ENCODE measurements around the gene SLC9A7. TPM values are rescaled to one million over a fixed set of nuclear protein-coding genes. Genes with fewer than 3 reads are reported as not detected.
A peak's percentile ranks its signal among the peaks of the same experiment; 100 is the strongest.

Gene SLC9A7
- total RNA-seq, 1 experiment from 2014 or later, result 74.3 TPM

GRCh38 chrX:46551494-46552128 is 207.3 kb downstream of the SLC9A7 start:
- Histone ChIP-seq H3K4me2 (ENCODE audit: low read length) (no peak overlapping the region), H3K9me3 (ENCODE audit: low read length) (no peaks in the 10 kb centered on the region), H3K9me2 (replicated peaks; ENCODE audit: low read length) (no peaks in the 10 kb centered on the region), H3K27me3 (ENCODE audit: low read length) (no peaks in the 10 kb centered on the region), H3F3A (ENCODE audit: low read length, unreplicated experiment) (no peaks in the 10 kb centered on the region), H3K4me3 (ENCODE audit: low read length) (no peak overlapping the region), H3K27ac (ENCODE audit: low read length) (no peak overlapping the region), H3K36me3 (ENCODE audit: low read depth, low read length) (peaks cover 17% of the 10 kb centered on the region), H3K79me2 (ENCODE audit: low read length) (peaks cover 27% of the 10 kb centered on the region), H2AFZ (ENCODE audit: low read length) (no peak overlapping the region), H3K4me1 (ENCODE audit: insufficient read depth, low read length) (peaks cover 16% of the 10 kb centered on the region), H3K9ac (ENCODE audit: low read length) (no peak overlapping the region), H4K20me1 (ENCODE audit: low read length) (peaks cover 15% of the 10 kb centered on the region)
- TF ChIP-seq CTCF (conservative IDR thresholded peaks at IDR 0.05; ENCODE audit: low read depth, low read length), result no peak
- no peak for TF ChIP-seq EZH2 (IDR thresholded peaks at IDR 0.05; ENCODE audit: low read length, unreplicated experiment)
- no peak for TF ChIP-seq EZH2phosphoT487 (IDR thresholded peaks at IDR 0.05; ENCODE audit: borderline replicate concordance, low read length)
- no TSS peak for BruUV-seq (replicated peaks)
- POLR2A ChIA-PET (ENCODE audit: unreplicated experiment), result no interaction called here
- CTCF ChIA-PET, result no interaction called here
- intact Hi-C loops (cut with micrococcal nuclease), result no loop called here
- ATAC-seq, result no peak
- peak; percentile 19 for DNase-seq

GRCh38 chrX:46549914-46550313 is 209.0 kb downstream of the SLC9A7 start:
- no peaks in the 10 kb centered on the region for H3K9me3 ChIP-seq (ENCODE audit: low read length)
- H2AFZ ChIP-seq (ENCODE audit: low read length), result no peak overlapping the region
- ATAC-seq (no peak), DNase-seq (no peak)
- TF ChIP-seq EZH2phosphoT487 (IDR thresholded peaks at IDR 0.05; ENCODE audit: borderline replicate concordance, low read length) (no peak), CTCF (conservative IDR thresholded peaks at IDR 0.05; ENCODE audit: low read depth, low read length) (no peak)
- no peak overlapping the region for H3K9ac ChIP-seq (ENCODE audit: low read length)
- H3K9me2 ChIP-seq (replicated peaks; ENCODE audit: low read length), result no peaks in the 10 kb centered on the region
- intact Hi-C loops (cut with micrococcal nuclease), result no loop called here
- peaks cover 19% of the 10 kb centered on the region for H4K20me1 ChIP-seq (ENCODE audit: low read length)
- no TSS peak for BruUV-seq (replicated peaks)
- CTCF ChIA-PET, result no interaction called here
- H3K79me2 ChIP-seq (ENCODE audit: low read length), result peaks cover 41% of the 10 kb centered on the region
- H3K27me3 ChIP-seq (ENCODE audit: low read length), result no peaks in the 10 kb centered on the region
- peaks cover 19% of the 10 kb centered on the region for H3K4me1 ChIP-seq (ENCODE audit: insufficient read depth, low read length)
- H3K4me2 ChIP-seq (ENCODE audit: low read length), result no peak overlapping the region
- POLR2A ChIA-PET (ENCODE audit: unreplicated experiment), result no interaction called here
- peaks cover 19% of the 10 kb centered on the region for H3K36me3 ChIP-seq (ENCODE audit: low read depth, low read length)
- H3K27ac ChIP-seq (ENCODE audit: low read length), result no peak overlapping the region
- no peak overlapping the region for H3K4me3 ChIP-seq (ENCODE audit: low read length)
- no peaks in the 10 kb centered on the region for H3F3A ChIP-seq (ENCODE audit: low read length, unreplicated experiment)

Other genes with a start within 250 kb of the SLC9A7 start
- gene ZNF674, start 213.7 kb downstream of the SLC9A7 start, total RNA-seq (2014; rRNA removed), result 8.2 and 9.0 TPM in 2 replicates
- gene CHST7, start 185.4 kb downstream of the SLC9A7 start, total RNA-seq (2014; rRNA removed), result 24.7 and 31.9 TPM in 2 replicates
- gene RP2, start 77.9 kb upstream of the SLC9A7 start, total RNA-seq (2014; rRNA removed), result 11.0 and 12.4 TPM in 2 replicates
- 7.1 and 7.3 TPM in 2 replicates for gene JADE3, start 153.3 kb upstream of the SLC9A7 start, total RNA-seq (2014; rRNA removed)

Measured in PC-3 (cell line).